ENCODE results near the gene CACNB2. TPM values are rescaled to one million over a fixed set of nuclear protein-coding genes. Genes with fewer than 3 reads are reported as not detected.
A peak's percentile ranks its signal among the peaks of the same experiment; 100 is the strongest.

CACNB2 gene
- total and polyA plus RNA-seq, 4 donors = 0.38 to 3.1 (median 0.83) TPM

GRCh38 chr10:18332484-18332883 lies 192.3 kb downstream of the CACNB2 start:
- no peak for DNase-seq (ENCODE audit: low spot score)
- TF ChIP-seq, protein P1, sequence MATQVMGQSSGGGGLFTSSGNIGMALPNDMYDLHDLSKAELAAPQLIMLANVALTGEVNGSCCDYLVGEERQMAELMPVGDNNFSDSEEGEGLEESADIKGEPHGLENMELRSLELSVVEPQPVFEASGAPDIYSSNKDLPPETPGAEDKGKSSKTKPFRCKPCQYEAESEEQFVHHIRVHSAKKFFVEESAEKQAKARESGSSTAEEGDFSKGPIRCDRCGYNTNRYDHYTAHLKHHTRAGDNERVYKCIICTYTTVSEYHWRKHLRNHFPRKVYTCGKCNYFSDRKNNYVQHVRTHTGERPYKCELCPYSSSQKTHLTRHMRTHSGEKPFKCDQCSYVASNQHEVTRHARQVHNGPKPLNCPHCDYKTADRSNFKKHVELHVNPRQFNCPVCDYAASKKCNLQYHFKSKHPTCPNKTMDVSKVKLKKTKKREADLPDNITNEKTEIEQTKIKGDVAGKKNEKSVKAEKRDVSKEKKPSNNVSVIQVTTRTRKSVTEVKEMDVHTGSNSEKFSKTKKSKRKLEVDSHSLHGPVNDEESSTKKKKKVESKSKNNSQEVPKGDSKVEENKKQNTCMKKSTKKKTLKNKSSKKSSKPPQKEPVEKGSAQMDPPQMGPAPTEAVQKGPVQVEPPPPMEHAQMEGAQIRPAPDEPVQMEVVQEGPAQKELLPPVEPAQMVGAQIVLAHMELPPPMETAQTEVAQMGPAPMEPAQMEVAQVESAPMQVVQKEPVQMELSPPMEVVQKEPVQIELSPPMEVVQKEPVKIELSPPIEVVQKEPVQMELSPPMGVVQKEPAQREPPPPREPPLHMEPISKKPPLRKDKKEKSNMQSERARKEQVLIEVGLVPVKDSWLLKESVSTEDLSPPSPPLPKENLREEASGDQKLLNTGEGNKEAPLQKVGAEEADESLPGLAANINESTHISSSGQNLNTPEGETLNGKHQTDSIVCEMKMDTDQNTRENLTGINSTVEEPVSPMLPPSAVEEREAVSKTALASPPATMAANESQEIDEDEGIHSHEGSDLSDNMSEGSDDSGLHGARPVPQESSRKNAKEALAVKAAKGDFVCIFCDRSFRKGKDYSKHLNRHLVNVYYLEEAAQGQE (IDR thresholded peaks at IDR 0.05) = peak; percentile 7
- TF ChIP-seq, protein P2, sequence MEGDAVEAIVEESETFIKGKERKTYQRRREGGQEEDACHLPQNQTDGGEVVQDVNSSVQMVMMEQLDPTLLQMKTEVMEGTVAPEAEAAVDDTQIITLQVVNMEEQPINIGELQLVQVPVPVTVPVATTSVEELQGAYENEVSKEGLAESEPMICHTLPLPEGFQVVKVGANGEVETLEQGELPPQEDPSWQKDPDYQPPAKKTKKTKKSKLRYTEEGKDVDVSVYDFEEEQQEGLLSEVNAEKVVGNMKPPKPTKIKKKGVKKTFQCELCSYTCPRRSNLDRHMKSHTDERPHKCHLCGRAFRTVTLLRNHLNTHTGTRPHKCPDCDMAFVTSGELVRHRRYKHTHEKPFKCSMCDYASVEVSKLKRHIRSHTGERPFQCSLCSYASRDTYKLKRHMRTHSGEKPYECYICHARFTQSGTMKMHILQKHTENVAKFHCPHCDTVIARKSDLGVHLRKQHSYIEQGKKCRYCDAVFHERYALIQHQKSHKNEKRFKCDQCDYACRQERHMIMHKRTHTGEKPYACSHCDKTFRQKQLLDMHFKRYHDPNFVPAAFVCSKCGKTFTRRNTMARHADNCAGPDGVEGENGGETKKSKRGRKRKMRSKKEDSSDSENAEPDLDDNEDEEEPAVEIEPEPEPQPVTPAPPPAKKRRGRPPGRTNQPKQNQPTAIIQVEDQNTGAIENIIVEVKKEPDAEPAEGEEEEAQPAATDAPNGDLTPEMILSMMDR (IDR thresholded peaks at IDR 0.05; ENCODE audit: low read depth, low read length, missing input control) = no peak
- Histone ChIP-seq H3K9me3 (ENCODE audit: control insufficient read depth in 4 of 4, low read length in 3 of 4) (no peaks in the 10 kb centered on the region), H3K36me3 (ENCODE audit: control insufficient read depth in 4 of 4, insufficient read depth in 3 of 4, low read depth in 1 of 4, low read length in 3 of 4) (no peaks in the 10 kb centered on the region), H3K4me1 (ENCODE audit: control insufficient read depth in 4 of 4, insufficient read depth in 4 of 4, low read length in 3 of 4) (peaks cover 3 to 29% (median 19%) of the 10 kb centered on the region in 4 donors), H3K9ac (ENCODE audit: low read depth in 1 of 2, low read length in 2 of 2) (no peak overlapping the region), H3K27ac (ENCODE audit: low read depth in 1 of 2, low read length in 2 of 2) (peak overlapping the region; percentile 2 to 65), H3K27me3 (ENCODE audit: control insufficient read depth in 4 of 4, insufficient read depth in 4 of 4, low read length in 3 of 4) (no peaks in the 10 kb centered on the region), H3K4me3 (ENCODE audit: low read depth in 1 of 3, low read length in 3 of 3) (no peak overlapping the region)
- 70% methylated on average over 1 of the region's 1 CpG for WGBS

GRCh38 chr10:18333621-18334020 lies 193.4 kb downstream of the CACNB2 start:
- H3K4me3 ChIP-seq (ENCODE audit: low read depth in 1 of 3, low read length in 3 of 3) = peak overlapping the region; percentile 4 to 56 (median 17)
- peak overlapping the region; percentile 18 to 38 for H3K27ac ChIP-seq (ENCODE audit: low read depth in 1 of 2, low read length in 2 of 2)
- DNase-seq (ENCODE audit: low spot score) = no peak

More at GRCh38 chr10:18333621-18334020, 193.4 kb downstream of the CACNB2 start:
- Histone ChIP-seq H3K36me3 (ENCODE audit: control insufficient read depth in 4 of 4, insufficient read depth in 3 of 4, low read depth in 1 of 4, low read length in 3 of 4) (no peaks in the 10 kb centered on the region), H3K9ac (ENCODE audit: low read depth in 1 of 2, low read length in 2 of 2) (peak overlapping the region in 1 of 2 donors; percentile 7), H3K9me3 (ENCODE audit: control insufficient read depth in 4 of 4, low read length in 3 of 4) (no peaks in the 10 kb centered on the region), H3K4me1 (ENCODE audit: control insufficient read depth in 4 of 4, insufficient read depth in 4 of 4, low read length in 3 of 4) (peaks cover 3 to 29% (median 19%) of the 10 kb centered on the region in 4 donors), H3K27me3 (ENCODE audit: control insufficient read depth in 4 of 4, insufficient read depth in 4 of 4, low read length in 3 of 4) (no peaks in the 10 kb centered on the region)
- TF ChIP-seq MAX (IDR thresholded peaks at IDR 0.05) (no peak), RAD21 (IDR thresholded peaks at IDR 0.05) (no peak), HNF4G (IDR thresholded peaks at IDR 0.05) (no peak), HNF4A (conservative IDR thresholded peaks at IDR 0.05) (peak; percentile 65 to 81)
- TF ChIP-seq, protein P1 (IDR thresholded peaks at IDR 0.05) = no peak
- TF ChIP-seq, protein P2 (IDR thresholded peaks at IDR 0.05; ENCODE audit: low read depth, low read length, missing input control) = no peak
- WGBS = 27% methylated on average over 5 of the region's 5 CpGs

Data from liver (tissue), 9 donors.